HCT116 (cell line): Measurements from ENCODE around the gene BRD4. TPM values are rescaled to one million over a fixed set of nuclear protein-coding genes. Genes with fewer than 3 reads are reported as not detected.

ENCODE experiments used
- ATAC-seq: fragments of 200-7000 bp; cut with Tn5 transposase; 2 replicates; pipeline ENCODE4 v1.9.1; 2020; ENCODE audit warnings: mild to moderate bottlenecking, moderate library complexity
- BruUV-seq: library from RNA; stranded (reverse); fragments of 400-500 nt; replicated peaks from 2 replicates; lab custom pipeline; 2021; lab: Mats Ljungman, UMichigan
- CTCF ChIA-PET: fragments of 300-600 bp; sonication (Branson Sonifier 250); formaldehyde crosslinking; loops from one replicate; lab custom pipeline; 2021; ENCODE audit warnings: antibody characterized with exemption; lab: Charles Lee
- POLR2A ChIA-PET: fragments of 300-600, 350-600 bp; sonication (Branson Sonifier 250); formaldehyde crosslinking; loops from one replicate; lab custom pipeline; 2021; ENCODE audit warnings: antibody characterized with exemption; lab: Charles Lee
- RAD21 ChIA-PET, 2 experiments: fragments of 300-600 bp; sonication (Branson Sonifier 250); formaldehyde crosslinking; loops; one replicate each; lab custom pipeline; 2023; ENCODE audit warnings: low total read pairs in 2 of 2; ENCODE audit not compliant: uncharacterized antibody in 2 of 2, unreplicated experiment in 2 of 2, low non-redundant PET in 1 of 2; lab: Charles Lee
- DNase-seq: peaks from one replicate; pipeline ENCODE4 v3.0.0-alpha.2; 2010; ENCODE audit warnings: low read depth, low spot score
- H2AFZ ChIP-seq: fragments of 200-600 bp; shearing (Covaris generic), sonication (generic); 2 replicates; pipeline ENCODE4 v1.6.1; 2017; ENCODE audit warnings: low read depth, mixed run types, mixed read lengths, antibody characterized with exemption, low read length; ENCODE audit not compliant: poor library complexity, severe bottlenecking
- H3K27ac ChIP-seq: 2 replicates; pipeline ENCODE4 v1.5.1; 2012; ENCODE audit warnings: low read depth, low read length
- H3K27me3 ChIP-seq: fragments of 200-600 bp; sonication (generic); 2 replicates; pipeline ENCODE4 v1.6.1; 2016; ENCODE audit warnings: mixed run types, low read length, mixed read lengths; ENCODE audit not compliant: insufficient read depth
- H3K36me3 ChIP-seq, 2 experiments: fragments of 200-500 bp in 1 of 2; fragments of 200-600 bp in 1 of 2; sonication (Bioruptor generic) in 1 of 2; sonication (generic) in 1 of 2; 2 replicates each; pipeline versions ENCODE4 v1.5.1 to v1.6.1; 2014 to 2016; ENCODE audit warnings: low read length in 2 of 2, inconsistent platforms in 1 of 2, mixed read lengths in 1 of 2, mixed run types in 1 of 2; ENCODE audit not compliant: insufficient read depth in 2 of 2, control insufficient read depth in 1 of 2
- H3K4me1 ChIP-seq, 2 experiments: fragments of 200-600 bp in 1 of 2; sonication (generic) in 1 of 2; 2 replicates each; pipeline versions ENCODE4 v1.5.1 to v1.6.1; 2012 to 2017; ENCODE audit warnings: low read length in 2 of 2, inconsistent platforms in 1 of 2, mild to moderate bottlenecking in 1 of 2, mixed read lengths in 1 of 2, mixed run types in 1 of 2, moderate library complexity in 1 of 2; ENCODE audit not compliant: insufficient read depth in 2 of 2, control insufficient read depth in 1 of 2
- H3K4me2 ChIP-seq: fragments of 200-600 bp; sonication (generic); 2 replicates; pipeline ENCODE4 v1.6.1; 2017; ENCODE audit warnings: mixed run types, low read length, mixed read lengths
- H3K4me3 ChIP-seq, 2 experiments: fragments of 200-600 bp in 1 of 2; sonication (generic) in 1 of 2; replicated peaks in 1 of 2; 2 replicates each; pipeline ENCODE4 v1.5.1; 2011 to 2016; ENCODE audit warnings: low read length in 2 of 2, control low read depth in 1 of 2, low read depth in 1 of 2, mild to moderate bottlenecking in 1 of 2, mixed read lengths in 1 of 2, mixed run types in 1 of 2
- H3K79me2 ChIP-seq: fragments of 200-600 bp; sonication (generic); 2 replicates; pipeline ENCODE4 v1.6.1; 2017; ENCODE audit warnings: mild to moderate bottlenecking, mixed run types, low read length, moderate library complexity, mixed read lengths; ENCODE audit not compliant: insufficient read depth
- H3K9ac ChIP-seq: fragments of 200-600 bp; sonication (generic); 2 replicates; pipeline ENCODE4 v1.6.1; 2016; ENCODE audit warnings: low read length, mixed read lengths
- H3K9me2 ChIP-seq: fragments of 200-600 bp; sonication (generic), shearing (Covaris generic); 2 replicates; pipeline ENCODE4 v1.6.1; 2017; ENCODE audit warnings: mixed run types, mild to moderate bottlenecking, moderate library complexity; ENCODE audit not compliant: insufficient read depth
- H3K9me3 ChIP-seq, 2 experiments: fragments of 200-500 bp in 1 of 2; fragments of 200-600 bp in 1 of 2; sonication (Bioruptor generic) in 1 of 2; sonication (generic) in 1 of 2; 2 replicates each; pipeline ENCODE4 v1.6.1; 2014 to 2017; ENCODE audit warnings: low read length in 2 of 2, mixed read lengths in 2 of 2, inconsistent platforms in 1 of 2, low read depth in 1 of 2, mild to moderate bottlenecking in 1 of 2, mixed run types in 1 of 2, moderate library complexity in 1 of 2; ENCODE audit not compliant: control insufficient read depth in 1 of 2, insufficient read depth in 1 of 2
- H4K20me1 ChIP-seq: fragments of 200-600 bp; sonication (generic), shearing (Covaris generic); 2 replicates; pipeline ENCODE4 v1.6.1; 2017; ENCODE audit warnings: mixed run types, mild to moderate bottlenecking, moderate library complexity; ENCODE audit not compliant: insufficient read depth
- ATF3 ChIP-seq: IDR thresholded peaks from 2 replicates; pipeline ENCODE4 v1.6.1; 2012
- CTCF ChIP-seq, 3 experiments: fragments of 200-600 bp in 1 of 3; sonication (generic) in 1 of 3; IDR thresholded peaks in 2 of 3; conservative IDR thresholded peaks in 1 of 3; 2 replicates each; pipeline ENCODE4 v1.5.1; 2012 to 2017; ENCODE audit warnings: low read depth in 2 of 3, low read length in 2 of 3, antibody characterized with exemption in 1 of 3, borderline replicate concordance in 1 of 3, control low read depth in 1 of 3, mild to moderate bottlenecking in 1 of 3, mixed read lengths in 1 of 3, mixed run types in 1 of 3, moderate library complexity in 1 of 3; ENCODE audit not compliant: insufficient read depth in 1 of 3
- EZH2 ChIP-seq: fragments of 200-600 bp; sonication (generic); IDR thresholded peaks from 2 replicates; pipeline ENCODE4 v1.6.1; 2017; ENCODE audit warnings: antibody characterized with exemption, mixed run types
- MAX ChIP-seq: IDR thresholded peaks from 2 replicates; pipeline ENCODE4 v1.6.1; 2012
- REST ChIP-seq: IDR thresholded peaks from 2 replicates; pipeline ENCODE4 v1.6.1; 2012; ENCODE audit warnings: low read depth
- SIN3A ChIP-seq: IDR thresholded peaks from 2 replicates; pipeline ENCODE4 v1.6.1; 2012; ENCODE audit warnings: low read depth
- SP1 ChIP-seq: IDR thresholded peaks from 2 replicates; pipeline ENCODE4 v1.6.1; 2012; ENCODE audit warnings: low read depth
- TCF7L2 ChIP-seq: IDR thresholded peaks from 2 replicates; pipeline ENCODE4 v1.7.0; 2011; ENCODE audit warnings: borderline replicate concordance, inconsistent platforms; ENCODE audit not compliant: insufficient read depth, insufficient read length; ENCODE audit errors: extremely low read depth
- YY1 ChIP-seq: IDR thresholded peaks from 2 replicates; pipeline ENCODE4 v1.6.1; 2011; ENCODE audit warnings: low read length, low read depth, moderate library complexity, mild to moderate bottlenecking; ENCODE audit not compliant: insufficient replicate concordance; ENCODE audit errors: extremely low read depth
- ZFX ChIP-seq: fragments of 450-650 bp; IDR thresholded peaks from 2 replicates; pipeline ENCODE4 v1.6.1; 2017
- intact Hi-C: fragments of 100-400 bp; cut with micrococcal nuclease; formaldehyde crosslinking; loops from 2 replicates; pipeline ENCODE4 v1.10.0; 2022
- total RNA-seq: library from RNA; stranded (reverse); gene quantifications from one replicate; pipeline ENCODE4 v1.2.1, GENCODE V29; 2021; ENCODE audit not compliant: unreplicated experiment

The BRD4 gene
- total RNA-seq, 1 experiment from 2014 or later: 52.9 TPM

- peaks cover 0 to 14% of the 10 kb centered on the region in 2 experiments; a peak in 1 of 4 replicates for H3K4me1 ChIP-seq
- no TSS peak for BruUV-seq
- DNase-seq (no peak), ATAC-seq (no peak)
- H3K27me3 ChIP-seq: no peaks in the 10 kb centered on the region
- ChIA-PET CTCF (no interaction called here), RAD21 (no interaction called here), POLR2A (no interaction called here)
- H3K36me3 ChIP-seq: no peaks in the 10 kb centered on the region
- H3K4me3 ChIP-seq: no peak overlapping the region
- H3K79me2 ChIP-seq: peaks cover 100% of the 10 kb centered on the region
- H3K9me3 ChIP-seq: no peaks in the 10 kb centered on the region
- TF ChIP-seq REST (no peak), CTCF (IDR thresholded peaks at IDR 0.05 in 2 of 3, conservative IDR thresholded peaks at IDR 0.05 in 1 of 3; ENCODE audit: borderline replicate concordance in 1 of 3, insufficient read depth in 1 of 3, low read depth in 2 of 3, low read length in 2 of 3) (no peak), SP1 (no peak), MAX (no peak), ATF3 (no peak), YY1 (no peak), TCF7L2 (no peak), SIN3A (no peak), EZH2 (no peak), ZFX (no peak)
- H3K9ac ChIP-seq: no peak overlapping the region
- intact Hi-C loops: no loop called here
- no peak overlapping the region for H3K27ac ChIP-seq
- no peak overlapping the region for H2AFZ ChIP-seq
- no peak overlapping the region for H3K4me2 ChIP-seq
- no peaks in the 10 kb centered on the region for H3K9me2 ChIP-seq
- H4K20me1 ChIP-seq: peaks cover 18% of the 10 kb centered on the region; the same call in 1 of the 2 replicates
Observed at GRCh38 chr19:15280048-15280725, 52.2 kb downstream of the BRD4 start.
